ENCODE results near the gene CACNA1G.
A peak's percentile ranks its signal among the peaks of the same experiment; 100 is the strongest.

- peak; percentile 94 for TF ChIP-seq CTCF (IDR thresholded peaks at IDR 0.05; ENCODE audit: low read depth, low read length, poor library complexity, severe bottlenecking)
- TF ChIP-seq EZH2phosphoT487 (IDR thresholded peaks at IDR 0.05; ENCODE audit: borderline replicate concordance, low read length): no peak
Observed at GRCh38 chr17:50630524-50631194, 70.1 kb downstream of the CACNA1G start.
